ENCODE measurements around the gene HOXA3. TPM values are rescaled to one million over a fixed set of nuclear protein-coding genes. Genes with fewer than 3 reads are reported as not detected.

The HOXA3 gene
- polyA plus RNA-seq, 3 donors, result not detected

GRCh38 chr7:27068259-27068658 lies 84.1 kb downstream of the HOXA3 start:
- H3K27me3 ChIP-seq (ENCODE audit: control insufficient read depth in 2 of 2, insufficient read depth in 2 of 2, low read length in 2 of 2), result no peaks in the 10 kb centered on the region
- no peaks in the 10 kb centered on the region for H3K79me2 ChIP-seq (ENCODE audit: insufficient read depth, low read length)
- H3K4me3 ChIP-seq (replicated peaks in 1 of 3; ENCODE audit: low read depth in 2 of 3, low read length in 3 of 3), result no peak overlapping the region
- H3K4me1 ChIP-seq (ENCODE audit: control insufficient read depth in 1 of 2, insufficient read depth in 2 of 2, low read length in 2 of 2), result no peaks in the 10 kb centered on the region
- intact Hi-C loops (cut with micrococcal nuclease), result no loop called here
- Mint-ChIP-seq H3K4me1 (peaks cover 3% of the 10 kb centered on the region), H3K4me3 (no peak overlapping the region), H3K27ac (no peak overlapping the region), H3K9me3 (peaks cover 0 to 1% (median 0%) of the 10 kb centered on the region in 7 donors), H3K36me3 (no peaks in the 10 kb centered on the region), H3K27me3 (ENCODE audit: low read depth in 3 of 3) (peaks cover 4 to 5% (median 4%) of the 10 kb centered on the region in 3 donors)
- H3K9me3 ChIP-seq (replicated peaks in 1 of 2; ENCODE audit: control insufficient read depth in 1 of 2, insufficient read depth in 1 of 2, low read length in 2 of 2), result no peaks in the 10 kb centered on the region
- H2AFZ ChIP-seq (ENCODE audit: insufficient read depth, low read depth, low read length, poor library complexity, severe bottlenecking), result no peak overlapping the region
- 100% methylated on average over 1 of the region's 1 CpG for WGBS (ENCODE audit: insufficient coverage)
- no peak overlapping the region for H3K9ac ChIP-seq (ENCODE audit: insufficient read depth, low read length, poor library complexity, severe bottlenecking)
- no peaks in the 10 kb centered on the region for H4K20me1 ChIP-seq (ENCODE audit: insufficient read depth, low read length)
- H3K27ac ChIP-seq (ENCODE audit: low read depth in 1 of 2, low read length in 2 of 2), result no peak overlapping the region
- TF ChIP-seq, protein P1, sequence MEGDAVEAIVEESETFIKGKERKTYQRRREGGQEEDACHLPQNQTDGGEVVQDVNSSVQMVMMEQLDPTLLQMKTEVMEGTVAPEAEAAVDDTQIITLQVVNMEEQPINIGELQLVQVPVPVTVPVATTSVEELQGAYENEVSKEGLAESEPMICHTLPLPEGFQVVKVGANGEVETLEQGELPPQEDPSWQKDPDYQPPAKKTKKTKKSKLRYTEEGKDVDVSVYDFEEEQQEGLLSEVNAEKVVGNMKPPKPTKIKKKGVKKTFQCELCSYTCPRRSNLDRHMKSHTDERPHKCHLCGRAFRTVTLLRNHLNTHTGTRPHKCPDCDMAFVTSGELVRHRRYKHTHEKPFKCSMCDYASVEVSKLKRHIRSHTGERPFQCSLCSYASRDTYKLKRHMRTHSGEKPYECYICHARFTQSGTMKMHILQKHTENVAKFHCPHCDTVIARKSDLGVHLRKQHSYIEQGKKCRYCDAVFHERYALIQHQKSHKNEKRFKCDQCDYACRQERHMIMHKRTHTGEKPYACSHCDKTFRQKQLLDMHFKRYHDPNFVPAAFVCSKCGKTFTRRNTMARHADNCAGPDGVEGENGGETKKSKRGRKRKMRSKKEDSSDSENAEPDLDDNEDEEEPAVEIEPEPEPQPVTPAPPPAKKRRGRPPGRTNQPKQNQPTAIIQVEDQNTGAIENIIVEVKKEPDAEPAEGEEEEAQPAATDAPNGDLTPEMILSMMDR (IDR thresholded peaks at IDR 0.05), result no peak
- no peaks in the 10 kb centered on the region for H3K36me3 ChIP-seq (replicated peaks in 1 of 2; ENCODE audit: control insufficient read depth in 1 of 2, insufficient read depth in 2 of 2, low read length in 2 of 2)
- H3K4me2 ChIP-seq (replicated peaks; ENCODE audit: extremely low read depth, low read length, poor library complexity, severe bottlenecking), result no peak overlapping the region
- no peak for DNase-seq

DNA sequence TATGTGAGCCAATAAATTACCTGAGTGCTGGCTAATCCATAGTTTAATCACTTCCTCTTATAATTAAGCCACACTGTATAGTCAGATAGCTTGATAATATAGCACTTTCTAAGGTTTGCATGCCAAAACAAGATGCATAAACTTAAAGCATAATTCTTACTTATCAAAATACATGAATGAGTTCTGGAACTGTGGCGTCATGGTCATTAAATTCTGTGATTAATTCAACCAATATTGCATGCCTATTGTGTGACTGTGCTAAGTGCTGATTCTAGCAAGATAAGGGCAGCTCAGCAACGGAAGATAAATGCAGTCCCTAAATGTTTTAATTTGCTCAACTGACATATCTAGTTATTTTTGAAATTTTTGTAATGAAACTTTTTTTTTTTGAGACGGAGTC lies 86.2 kb downstream of the HOXA3 start:
- H2AFZ ChIP-seq (ENCODE audit: insufficient read depth, low read depth, low read length, poor library complexity, severe bottlenecking), result no peak overlapping the region
- peaks cover 0 to 1% (median 0%) of the 10 kb centered on the region in 7 donors for H3K9me3 Mint-ChIP-seq
- peaks cover 4 to 5% (median 4%) of the 10 kb centered on the region in 3 donors for H3K27me3 Mint-ChIP-seq (ENCODE audit: low read depth in 3 of 3)
- H3K27me3 ChIP-seq (ENCODE audit: control insufficient read depth in 2 of 2, insufficient read depth in 2 of 2, low read length in 2 of 2), result no peaks in the 10 kb centered on the region
- H3K4me1 Mint-ChIP-seq, result peaks cover 3% of the 10 kb centered on the region
- no peaks in the 10 kb centered on the region for H3K36me3 Mint-ChIP-seq
- no peaks in the 10 kb centered on the region for H3K4me1 ChIP-seq (ENCODE audit: control insufficient read depth in 1 of 2, insufficient read depth in 2 of 2, low read length in 2 of 2)
- no peak overlapping the region for H3K9ac ChIP-seq (ENCODE audit: insufficient read depth, low read length, poor library complexity, severe bottlenecking)
- TF ChIP-seq, protein P1 (IDR thresholded peaks at IDR 0.05), result no peak
- H3K4me2 ChIP-seq (replicated peaks; ENCODE audit: extremely low read depth, low read length, poor library complexity, severe bottlenecking), result no peak overlapping the region
- 100% methylated on average over 1 of the region's 3 CpGs for WGBS (ENCODE audit: insufficient coverage)
- no peaks in the 10 kb centered on the region for H4K20me1 ChIP-seq (ENCODE audit: insufficient read depth, low read length)
- H3K9me3 ChIP-seq (replicated peaks in 1 of 2; ENCODE audit: control insufficient read depth in 1 of 2, insufficient read depth in 1 of 2, low read length in 2 of 2), result no peaks in the 10 kb centered on the region
- H3K36me3 ChIP-seq (replicated peaks in 1 of 2; ENCODE audit: control insufficient read depth in 1 of 2, insufficient read depth in 2 of 2, low read length in 2 of 2), result no peaks in the 10 kb centered on the region
- no peak overlapping the region for H3K27ac ChIP-seq (ENCODE audit: low read depth in 1 of 2, low read length in 2 of 2)
- intact Hi-C loops (cut with micrococcal nuclease), result no loop called here
- no peaks in the 10 kb centered on the region for H3K79me2 ChIP-seq (ENCODE audit: insufficient read depth, low read length)
- no peak overlapping the region for H3K4me3 ChIP-seq (replicated peaks in 1 of 3; ENCODE audit: low read depth in 2 of 3, low read length in 3 of 3)
- H3K27ac Mint-ChIP-seq, result no peak overlapping the region
- H3K4me3 Mint-ChIP-seq, result no peak overlapping the region
- DNase-seq, result no peak

Data from CD14-positive monocyte (primary cell).